Activated T-cell treated with anti-CD3 and anti-CD28 coated beads, Interleukin-2, amount 50 U/mL, for 24 hours (primary cell): Measurements from ENCODE around the gene ACOX3.
"Not testable (repeated sequence)": the region's sequence is repeated elsewhere in the genome, so short reads cannot be mapped to it uniquely, and the experiment has no call there.

ENCODE experiments used
- DNase-seq: peaks from one replicate; pipeline ENCODE4 v3.0.0-alpha.2; 2020
- H3K27ac Mint-ChIP-seq: 2 replicates; pipeline ENCODE4 v1.8.0; 2020; ENCODE audit warnings: mild to moderate bottlenecking, mixed read lengths
- H3K27me3 Mint-ChIP-seq: 2 replicates; pipeline ENCODE4 v1.8.0; 2020; ENCODE audit warnings: mixed read lengths
- H3K36me3 Mint-ChIP-seq: 2 replicates; pipeline ENCODE4 v1.8.0; 2020; ENCODE audit warnings: low read depth, mixed read lengths
- H3K4me1 Mint-ChIP-seq: 2 replicates; pipeline ENCODE4 v1.8.0; 2020; ENCODE audit warnings: low read depth, mixed read lengths
- H3K4me3 Mint-ChIP-seq: 2 replicates; pipeline ENCODE4 v1.8.0; 2020; ENCODE audit warnings: mild to moderate bottlenecking, moderate library complexity, mixed read lengths
- H3K9me3 Mint-ChIP-seq: 2 replicates; pipeline ENCODE4 v1.8.0; 2020; ENCODE audit warnings: mixed read lengths

The ACOX3 gene

GRCh38 chr4:8440492-8441311, at the start of gene ACOX3, which contains the start of gene TRMT44:
ACOX3 (minus strand) TSS chr4:8440723; CDS start chr4:8416521, 24,202 bp downstream.
TRMT44 (plus strand) TSS chr4:8440777; CDS start chr4:8440823, 46 bp downstream.
- H3K27ac Mint-ChIP-seq, result peak within 1 kb of the TSS; percentile 99
- H3K4me3 Mint-ChIP-seq, result peak within 1 kb of the TSS; percentile 95
- peaks cover 80% of the 10 kb centered on the region for H3K4me1 Mint-ChIP-seq
- no peaks in the 10 kb centered on the region for H3K27me3 Mint-ChIP-seq
- no peaks in the 10 kb centered on the region for H3K9me3 Mint-ChIP-seq
- DNase-seq, result peak; percentile 100
- H3K36me3 Mint-ChIP-seq, result peaks cover 62% of the 10 kb centered on the region

GRCh38 chr4:8488791-8489369, 48.4 kb upstream of the ACOX3 start:
- H3K4me1 Mint-ChIP-seq, result no peaks in the 10 kb centered on the region
- no peaks in the 10 kb centered on the region for H3K27me3 Mint-ChIP-seq
- peaks cover 10% of the 10 kb centered on the region for H3K36me3 Mint-ChIP-seq
- no peak for DNase-seq
- no peak overlapping the region for H3K4me3 Mint-ChIP-seq
- H3K27ac Mint-ChIP-seq, result no peak overlapping the region
- no peaks in the 10 kb centered on the region for H3K9me3 Mint-ChIP-seq

GRCh38 chr4:8486643-8487042, 46.1 kb upstream of the ACOX3 start:
- not testable (repeated sequence) for H3K36me3 Mint-ChIP-seq, H3K27ac Mint-ChIP-seq, H3K4me1 Mint-ChIP-seq, H3K4me3 Mint-ChIP-seq, H3K27me3 Mint-ChIP-seq, DNase-seq, H3K9me3 Mint-ChIP-seq

GRCh38 chr4:8480221-8480620, 39.7 kb upstream of the ACOX3 start:
- DNase-seq, result no peak

DNA sequence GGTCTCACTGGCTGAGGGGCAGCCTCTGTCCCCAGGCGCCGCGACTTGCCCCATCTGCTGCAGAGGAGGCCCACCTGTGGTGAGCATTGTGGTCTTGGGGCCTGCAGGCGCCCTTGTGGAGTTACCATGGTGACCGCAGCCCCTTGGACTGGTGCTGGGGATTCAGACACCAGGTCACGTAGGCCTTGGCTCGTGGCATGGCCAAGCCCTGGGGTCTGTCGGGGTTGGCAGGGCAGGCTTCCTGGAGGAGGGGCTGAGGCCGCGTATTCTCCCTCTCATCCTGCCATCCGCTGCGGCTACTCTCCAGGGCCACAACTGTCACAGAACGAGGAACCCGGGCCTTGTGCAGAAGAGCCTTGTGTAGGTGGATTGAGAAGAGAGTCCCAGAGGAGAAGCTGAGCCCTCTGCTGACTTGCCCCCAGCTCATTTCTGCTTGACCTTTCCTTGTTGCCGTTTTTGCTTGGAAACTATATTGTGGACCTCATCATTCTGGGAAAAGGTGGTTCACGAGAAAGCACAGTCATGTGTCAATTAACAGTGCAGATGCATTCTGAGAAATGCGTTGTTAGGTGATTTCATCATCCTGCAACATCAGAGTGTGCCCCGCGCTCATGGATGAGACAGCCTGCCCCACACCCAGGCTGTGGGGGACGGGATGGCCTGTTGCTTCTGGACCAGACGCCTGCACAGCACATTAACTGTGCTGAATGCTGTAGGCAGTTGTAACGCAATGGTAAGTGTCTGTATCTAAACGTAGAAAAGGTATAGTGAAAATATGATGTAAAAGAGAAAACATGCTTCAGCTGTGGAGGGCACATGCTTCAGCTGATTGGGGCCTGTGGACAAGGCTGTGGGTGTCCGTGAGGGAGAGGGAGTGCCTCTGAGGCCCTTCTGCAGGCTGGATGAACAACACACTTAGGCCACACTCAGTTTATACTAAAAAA, 38.5 kb upstream of the ACOX3 start:
- Mint-ChIP-seq H3K9me3 (no peaks in the 10 kb centered on the region), H3K4me3 (no peak overlapping the region), H3K27me3 (no peaks in the 10 kb centered on the region), H3K4me1 (no peaks in the 10 kb centered on the region), H3K27ac (no peak overlapping the region), H3K36me3 (peaks cover 51% of the 10 kb centered on the region)
- DNase-seq, result no peak

More at GRCh38 chr4:8480221-8480620, 39.7 kb upstream of the ACOX3 start:
- no peak overlapping the region for H3K27ac Mint-ChIP-seq
- no peaks in the 10 kb centered on the region for H3K4me1 Mint-ChIP-seq
- no peaks in the 10 kb centered on the region for H3K9me3 Mint-ChIP-seq
- no peaks in the 10 kb centered on the region for H3K27me3 Mint-ChIP-seq
- no peak overlapping the region for H3K4me3 Mint-ChIP-seq
- H3K36me3 Mint-ChIP-seq, result peaks cover 45% of the 10 kb centered on the region

GRCh38 chr4:8478371-8478770, 37.8 kb upstream of the ACOX3 start:
- no peaks in the 10 kb centered on the region for H3K4me1 Mint-ChIP-seq
- H3K27me3 Mint-ChIP-seq, result no peaks in the 10 kb centered on the region
- no peaks in the 10 kb centered on the region for H3K9me3 Mint-ChIP-seq
- no peak for DNase-seq
- H3K4me3 Mint-ChIP-seq, result no peak overlapping the region
- H3K36me3 Mint-ChIP-seq, result peaks cover 55% of the 10 kb centered on the region
- H3K27ac Mint-ChIP-seq, result no peak overlapping the region

DNA sequence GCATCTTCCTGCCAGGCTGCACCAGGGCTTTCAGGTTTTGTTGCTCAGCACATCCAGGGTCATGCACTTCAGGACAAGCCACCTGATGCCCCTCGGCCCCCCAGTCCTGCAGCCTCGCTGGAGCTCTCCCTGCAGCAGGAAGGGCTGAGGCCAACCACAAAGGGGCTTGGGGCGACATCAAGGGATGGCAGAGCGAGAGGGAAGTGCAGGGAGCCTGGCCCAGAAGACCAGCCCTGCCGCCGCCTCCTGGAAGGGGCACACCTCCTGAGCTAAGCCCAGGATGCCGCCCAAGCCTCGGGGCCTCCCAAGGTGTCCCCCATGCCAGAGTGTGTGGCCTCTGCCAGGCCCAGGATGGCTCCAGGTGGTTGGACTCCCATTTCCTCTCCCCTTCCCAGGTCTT, 37.2 kb upstream of the ACOX3 start:
- Mint-ChIP-seq H3K27me3 (no peaks in the 10 kb centered on the region), H3K4me3 (no peak overlapping the region), H3K9me3 (no peaks in the 10 kb centered on the region), H3K36me3 (peaks cover 62% of the 10 kb centered on the region), H3K4me1 (no peaks in the 10 kb centered on the region), H3K27ac (no peak overlapping the region)
- DNase-seq, result no peak

DNA sequence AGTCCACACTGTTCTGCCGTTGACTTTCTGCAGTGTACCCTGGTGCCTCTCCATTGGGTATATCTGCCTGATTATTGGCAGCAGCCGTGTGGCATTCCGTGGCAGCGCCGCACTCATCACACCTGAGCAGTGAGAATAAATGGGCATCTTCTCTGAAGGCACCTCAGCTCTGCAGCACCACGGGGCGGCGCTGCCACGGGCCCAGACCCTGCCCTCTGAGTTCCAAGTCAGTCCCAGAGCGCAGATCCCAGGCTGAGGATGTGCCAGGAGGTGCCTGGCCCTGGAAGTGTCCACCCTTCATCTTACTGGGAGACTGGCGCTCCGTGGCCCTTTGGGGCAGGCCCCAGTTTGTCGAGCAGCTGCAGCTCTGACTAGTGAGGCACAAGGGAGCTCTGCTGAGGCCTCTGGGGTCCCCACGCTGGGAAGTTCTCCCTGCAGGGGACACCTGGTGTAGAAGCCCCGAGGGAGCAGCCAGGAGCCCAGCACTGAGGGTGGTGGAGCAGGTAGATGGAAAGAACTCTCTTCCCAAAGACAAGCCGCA, 36.6 kb upstream of the ACOX3 start:
- Mint-ChIP-seq H3K4me1 (no peaks in the 10 kb centered on the region), H3K27me3 (no peaks in the 10 kb centered on the region), H3K9me3 (no peaks in the 10 kb centered on the region), H3K27ac (no peak overlapping the region), H3K4me3 (no peak overlapping the region), H3K36me3 (peaks cover 65% of the 10 kb centered on the region)
- no peak for DNase-seq

- Mint-ChIP-seq H3K4me3 (no peak overlapping the region), H3K36me3 (peaks cover 72% of the 10 kb centered on the region), H3K27ac (no peak overlapping the region), H3K9me3 (no peaks in the 10 kb centered on the region), H3K4me1 (no peaks in the 10 kb centered on the region), H3K27me3 (no peaks in the 10 kb centered on the region)
- DNase-seq, result no peak
Measured at GRCh38 chr4:8475751-8476575, 35.4 kb upstream of the ACOX3 start.

- Mint-ChIP-seq H3K27ac (no peak overlapping the region), H3K27me3 (no peaks in the 10 kb centered on the region), H3K9me3 (no peaks in the 10 kb centered on the region), H3K4me3 (no peak overlapping the region), H3K4me1 (no peaks in the 10 kb centered on the region), H3K36me3 (peaks cover 78% of the 10 kb centered on the region)
- no peak for DNase-seq
Measured at GRCh38 chr4:8474856-8475255, 34.3 kb upstream of the ACOX3 start.

- H3K27me3 Mint-ChIP-seq, result no peaks in the 10 kb centered on the region
- no peaks in the 10 kb centered on the region for H3K9me3 Mint-ChIP-seq
- H3K4me1 Mint-ChIP-seq, result no peaks in the 10 kb centered on the region
- no peak for DNase-seq
- peak overlapping the region; percentile 18 for H3K27ac Mint-ChIP-seq
- H3K36me3 Mint-ChIP-seq, result peaks cover 81% of the 10 kb centered on the region
- no peak overlapping the region for H3K4me3 Mint-ChIP-seq
Measured at GRCh38 chr4:8473920-8474590, 33.5 kb upstream of the ACOX3 start.

DNA sequence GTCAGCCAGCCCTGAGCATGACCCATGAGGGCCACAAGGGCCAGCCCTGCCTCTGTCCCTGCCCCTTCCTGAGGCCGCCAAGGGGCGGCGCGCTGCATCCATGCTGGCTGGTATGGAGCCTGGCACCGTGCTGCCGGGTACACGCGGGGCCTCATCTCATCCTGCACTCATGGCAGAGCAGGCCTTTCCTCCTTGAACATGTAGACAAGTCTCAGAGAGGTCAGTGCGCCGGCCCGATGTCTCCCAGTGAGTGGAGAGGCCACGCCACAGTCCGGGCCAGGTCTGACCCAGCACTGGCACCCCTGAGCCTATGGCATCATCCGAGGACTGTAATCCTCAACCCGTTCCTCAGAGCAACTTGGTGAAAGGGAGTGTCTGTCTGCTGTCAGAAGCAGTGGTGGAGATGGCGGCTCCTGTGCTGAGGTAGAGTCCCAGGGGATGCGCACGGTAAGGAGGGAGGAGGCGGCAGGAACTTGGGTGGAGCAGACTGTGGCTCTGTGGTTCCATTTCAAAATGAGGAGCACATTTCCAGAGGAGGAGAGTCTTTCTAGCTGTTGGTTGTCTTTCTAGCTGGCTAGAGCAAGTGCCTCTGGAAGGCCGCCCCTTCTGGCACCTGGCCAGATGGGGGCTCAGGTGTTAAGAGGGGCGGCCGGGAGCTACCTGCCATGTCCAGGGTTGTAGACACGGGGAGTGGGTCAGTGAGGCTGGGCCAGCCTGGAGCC, 32.8 kb upstream of the ACOX3 start:
- H3K27ac Mint-ChIP-seq, result no peak overlapping the region

More for the DNA sequence above, 32.8 kb upstream of the ACOX3 start:
- no peak overlapping the region for H3K4me3 Mint-ChIP-seq
- H3K4me1 Mint-ChIP-seq, result no peaks in the 10 kb centered on the region
- H3K36me3 Mint-ChIP-seq, result peaks cover 82% of the 10 kb centered on the region
- no peak for DNase-seq
- no peaks in the 10 kb centered on the region for H3K27me3 Mint-ChIP-seq
- H3K9me3 Mint-ChIP-seq, result no peaks in the 10 kb centered on the region
